Peyer's patch (tissue), 4 donors: ENCODE data around the gene NBPF26.
"Not testable (repeated sequence)": the region's sequence is repeated elsewhere in the genome, so short reads cannot be mapped to it uniquely, and the experiment has no call there.

Experiments used
- POLR2A ChIP-seq, 2 donors: fragments of 450-650 bp; IDR thresholded peaks; one replicate each; pipeline ENCODE4 v1.5.1; 2017; ENCODE audit warnings: antibody characterized with exemption in 2 of 2, mild to moderate bottlenecking in 2 of 2, moderate library complexity in 2 of 2
- TF ChIP-seq, protein P1 (sequence below), 6 experiments: fragments of 450-650 bp in 4 of 6; fragments of 200-600 bp in 2 of 6; sonication (generic) in 1 of 6; IDR thresholded peaks; one replicate each; pipeline ENCODE4 v1.5.1; 2017 to 2019; ENCODE audit warnings: antibody characterized with exemption in 6 of 6, mild to moderate bottlenecking in 3 of 6, moderate library complexity in 1 of 6

DNA sequence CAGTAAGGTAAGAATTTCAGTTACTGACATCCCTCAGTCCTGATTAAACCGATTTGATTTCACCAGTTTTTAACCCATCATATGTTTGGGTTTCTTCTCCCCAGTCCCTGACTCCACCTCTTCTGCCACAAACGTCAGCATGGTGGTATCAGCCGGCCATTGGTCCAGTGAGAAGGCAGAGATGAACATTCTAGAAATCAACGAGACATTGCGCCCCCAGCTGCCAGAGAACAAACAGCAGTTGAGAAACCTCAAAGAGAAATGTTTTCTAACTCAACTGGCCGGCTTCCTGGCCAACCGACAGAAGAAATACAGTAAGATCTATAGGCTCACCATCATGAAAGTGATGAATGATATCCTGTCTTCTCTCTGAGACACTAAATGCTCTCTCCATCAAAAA is 81.7 kb downstream of the NBPF26 start:
- TF ChIP-seq, protein P1, sequence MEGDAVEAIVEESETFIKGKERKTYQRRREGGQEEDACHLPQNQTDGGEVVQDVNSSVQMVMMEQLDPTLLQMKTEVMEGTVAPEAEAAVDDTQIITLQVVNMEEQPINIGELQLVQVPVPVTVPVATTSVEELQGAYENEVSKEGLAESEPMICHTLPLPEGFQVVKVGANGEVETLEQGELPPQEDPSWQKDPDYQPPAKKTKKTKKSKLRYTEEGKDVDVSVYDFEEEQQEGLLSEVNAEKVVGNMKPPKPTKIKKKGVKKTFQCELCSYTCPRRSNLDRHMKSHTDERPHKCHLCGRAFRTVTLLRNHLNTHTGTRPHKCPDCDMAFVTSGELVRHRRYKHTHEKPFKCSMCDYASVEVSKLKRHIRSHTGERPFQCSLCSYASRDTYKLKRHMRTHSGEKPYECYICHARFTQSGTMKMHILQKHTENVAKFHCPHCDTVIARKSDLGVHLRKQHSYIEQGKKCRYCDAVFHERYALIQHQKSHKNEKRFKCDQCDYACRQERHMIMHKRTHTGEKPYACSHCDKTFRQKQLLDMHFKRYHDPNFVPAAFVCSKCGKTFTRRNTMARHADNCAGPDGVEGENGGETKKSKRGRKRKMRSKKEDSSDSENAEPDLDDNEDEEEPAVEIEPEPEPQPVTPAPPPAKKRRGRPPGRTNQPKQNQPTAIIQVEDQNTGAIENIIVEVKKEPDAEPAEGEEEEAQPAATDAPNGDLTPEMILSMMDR (IDR thresholded peaks at IDR 0.05) = not testable (repeated sequence)
- not testable (repeated sequence) for TF ChIP-seq POLR2A (IDR thresholded peaks at IDR 0.05)
